ENCODE results near the gene AQP12B. TPM values are rescaled to one million over a fixed set of nuclear protein-coding genes. Genes with fewer than 3 reads are reported as not detected.
"Not testable (repeated sequence)": the region's sequence is repeated elsewhere in the genome, so short reads cannot be mapped to it uniquely, and the experiment has no call there.

AQP12B gene
- total RNA-seq, 3 donors from 2014 or later = 0.16 to 10.0 (median 3.9) TPM

DNA sequence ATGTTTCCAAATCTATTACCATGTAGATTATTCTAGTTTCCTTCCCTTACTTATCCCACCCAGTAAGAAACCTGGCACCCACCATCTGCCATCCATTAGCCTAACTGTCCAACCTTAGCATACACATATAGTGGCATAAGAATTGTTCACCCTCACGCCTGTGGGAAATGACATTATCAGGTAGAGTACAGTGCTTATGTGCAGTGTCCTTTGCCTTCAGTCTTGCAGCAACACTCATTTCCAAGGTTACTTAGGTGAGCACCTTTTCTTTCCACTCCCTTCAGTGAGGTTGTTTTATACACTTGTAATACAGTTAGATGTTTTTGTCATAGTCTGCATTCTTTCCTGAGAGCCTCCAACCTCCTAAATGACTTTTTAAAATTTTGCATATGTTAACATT, 18.1 kb downstream of the AQP12B start:
- DNase-seq = no peak
- ATAC-seq = no peak
- H3K4me3 ChIP-seq = no peak overlapping the region
- no peak for TF ChIP-seq CTCF (IDR thresholded peaks at IDR 0.05)
- H3K36me3 ChIP-seq (ENCODE audit: low read depth) = no peaks in the 10 kb centered on the region
- H3K9me3 ChIP-seq = peaks cover 6% of the 10 kb centered on the region
- no peaks in the 10 kb centered on the region for H3K4me1 ChIP-seq (ENCODE audit: low read depth)
- intact Hi-C loops (cut with DNase I, micrococcal nuclease) = no loop called here

- DNase-seq (no peak), ATAC-seq (no peak)
- Histone ChIP-seq H3K4me1 (ENCODE audit: low read depth) (no peaks in the 10 kb centered on the region), H3K4me3 (no peak overlapping the region), H3K36me3 (ENCODE audit: low read depth) (no peaks in the 10 kb centered on the region), H3K9me3 (peaks cover 6% of the 10 kb centered on the region)
- intact Hi-C loops (cut with DNase I, micrococcal nuclease) = no loop called here
- no peak for TF ChIP-seq CTCF (IDR thresholded peaks at IDR 0.05)
Observed at GRCh38 chr2:240663546-240664190, 19.0 kb downstream of the AQP12B start.

- Histone ChIP-seq H3K9me3 (peaks cover 6% of the 10 kb centered on the region), H3K4me3 (no peak overlapping the region), H3K36me3 (ENCODE audit: low read depth) (no peaks in the 10 kb centered on the region), H3K4me1 (ENCODE audit: low read depth) (no peaks in the 10 kb centered on the region)
- intact Hi-C loops (cut with DNase I, micrococcal nuclease) = no loop called here
- no peak for TF ChIP-seq CTCF (IDR thresholded peaks at IDR 0.05)
- DNase-seq (no peak), ATAC-seq (no peak)
Observed at GRCh38 chr2:240662681-240663080, 20.0 kb downstream of the AQP12B start.

DNA sequence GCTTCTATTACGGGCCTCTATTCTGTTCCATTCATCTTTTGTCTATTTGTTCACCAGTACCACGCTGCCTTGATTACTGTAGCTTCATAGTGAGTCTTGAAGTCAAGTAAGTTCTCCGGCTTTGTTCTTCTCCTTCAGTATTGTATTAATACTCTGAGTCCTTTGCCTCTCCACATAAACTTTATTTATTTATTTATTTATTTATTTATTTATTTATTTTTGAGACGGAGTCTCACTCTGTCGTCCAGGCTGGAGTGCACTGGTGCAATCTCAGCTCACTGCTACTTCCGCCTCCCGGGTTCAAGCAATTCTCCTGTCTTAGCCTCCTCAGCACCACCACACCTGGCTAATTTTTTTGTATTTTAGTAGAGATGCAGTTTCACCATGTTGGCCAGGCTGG, 22.8 kb downstream of the AQP12B start:
- H3K4me3 ChIP-seq; intact Hi-C loops (cut with DNase I, micrococcal nuclease); H3K9me3 ChIP-seq; H3K36me3 ChIP-seq (ENCODE audit: low read depth); DNase-seq; ATAC-seq; H3K4me1 ChIP-seq (ENCODE audit: low read depth): not testable (repeated sequence)

DNA sequence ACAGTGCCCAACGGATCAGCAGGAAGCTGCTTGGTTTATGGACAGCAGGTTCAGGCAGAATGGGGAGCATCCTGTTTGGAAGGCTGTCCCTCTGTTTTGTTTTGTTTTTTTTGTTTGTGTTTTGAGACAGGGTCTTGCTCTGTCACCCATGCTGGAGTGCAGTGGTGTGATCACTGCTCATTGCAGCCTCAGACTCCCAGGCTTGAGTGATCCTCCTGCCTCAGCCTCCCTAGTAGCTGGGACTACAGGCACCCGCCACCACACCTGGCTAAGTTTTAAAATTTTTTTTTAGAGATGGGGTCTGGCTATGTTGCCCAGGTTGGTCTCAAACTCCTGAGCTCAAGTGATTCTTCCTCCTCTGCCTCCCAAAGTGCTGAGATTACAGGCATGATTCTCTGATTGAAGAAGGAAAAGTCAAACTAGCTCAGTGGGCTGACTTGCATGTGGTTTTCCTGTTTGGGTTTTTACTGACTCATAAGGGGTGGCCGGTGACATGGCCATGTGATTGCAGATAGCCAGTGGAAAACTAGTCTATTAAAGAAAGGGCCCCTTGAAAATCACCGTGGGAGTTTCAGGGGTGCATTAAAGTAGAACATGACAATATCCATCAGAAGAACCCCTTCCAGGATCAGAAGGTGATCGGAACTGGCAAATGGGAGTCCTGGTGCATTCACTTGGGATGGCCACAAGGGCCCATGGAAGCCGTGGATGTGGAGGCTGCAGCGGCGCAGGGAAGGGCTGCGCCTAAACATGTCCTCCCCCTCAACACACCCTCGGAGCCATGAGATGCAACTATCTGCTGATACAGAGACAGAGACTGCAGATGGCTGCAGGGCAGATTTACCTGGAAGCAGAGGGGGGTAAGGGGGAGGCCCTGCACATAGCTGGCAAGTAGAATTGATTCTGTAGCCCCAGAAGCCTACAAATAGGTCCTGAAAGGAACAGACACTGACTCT, 26.5 kb downstream of the AQP12B start:
- Histone ChIP-seq H3K36me3 (ENCODE audit: low read depth) (no peaks in the 10 kb centered on the region), H3K4me1 (ENCODE audit: low read depth) (no peaks in the 10 kb centered on the region), H3K9me3 (peaks cover 4% of the 10 kb centered on the region), H3K4me3 (no peak overlapping the region)
- no peak for TF ChIP-seq CTCF (IDR thresholded peaks at IDR 0.05)
- intact Hi-C loops (cut with DNase I, micrococcal nuclease) = no loop called here
- DNase-seq (peak in 1 of 3 donors; percentile 24), ATAC-seq (no peak)

DNA sequence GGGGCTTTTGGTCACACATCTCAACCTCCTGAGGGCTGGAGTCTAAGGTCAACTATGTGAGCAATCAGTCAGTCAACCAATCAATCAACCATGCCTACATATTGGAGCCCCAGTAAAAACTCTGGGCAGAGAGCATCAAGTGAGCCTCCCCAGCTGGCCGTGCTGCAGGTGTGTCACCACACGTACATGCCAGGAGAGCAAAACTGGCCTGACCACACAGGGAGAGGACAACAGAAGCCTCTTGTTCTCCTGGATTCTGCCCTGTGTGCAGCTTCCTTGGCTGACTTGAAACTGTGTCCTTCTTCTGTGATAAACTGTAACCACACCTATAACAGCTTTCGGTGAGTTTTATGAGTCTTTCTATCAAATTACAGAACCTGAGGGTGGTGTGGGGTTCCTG, 31.5 kb downstream of the AQP12B start:
- intact Hi-C loops (cut with DNase I, micrococcal nuclease) = no loop called here
- Histone ChIP-seq H3K36me3 (ENCODE audit: low read depth) (no peaks in the 10 kb centered on the region), H3K4me3 (no peak overlapping the region), H3K4me1 (ENCODE audit: low read depth) (no peaks in the 10 kb centered on the region), H3K9me3 (peaks cover 4% of the 10 kb centered on the region)
- ATAC-seq (peak; percentile 72), DNase-seq (no peak)
- TF ChIP-seq CTCF (IDR thresholded peaks at IDR 0.05) = no peak

All from mucosa of descending colon (tissue), 3 donors.